GM23338 (cell line): Measurements from ENCODE around the gene F2RL3.

Source experiments
- CREB1 ChIP-seq: fragments of 250-450 bp; sonication (Bioruptor Pico); IDR thresholded peaks from 2 replicates; pipeline ENCODE4 v1.5.0; 2020; ENCODE audit warnings: low read depth, mild to moderate bottlenecking, moderate library complexity
- EZH2 ChIP-seq: fragments of 200-600 bp; sonication (generic); IDR thresholded peaks from one replicate; pipeline ENCODE4 v1.8.0; 2017; ENCODE audit warnings: antibody characterized with exemption, mild to moderate bottlenecking, low read depth; ENCODE audit not compliant: unreplicated experiment
- EZH2phosphoT487 ChIP-seq: fragments of 200-600 bp; sonication (generic); IDR thresholded peaks from one replicate; pipeline ENCODE4 v1.8.1; 2018; ENCODE audit warnings: antibody characterized with exemption; ENCODE audit not compliant: unreplicated experiment
- JUNB ChIP-seq: IDR thresholded peaks from one replicate; pipeline ENCODE4 v1.6.1; 2016; ENCODE audit warnings: antibody characterized with exemption; ENCODE audit not compliant: unreplicated experiment
- NANOG ChIP-seq: IDR thresholded peaks from 2 replicates; pipeline ENCODE4 v1.6.1; 2016; ENCODE audit warnings: antibody characterized with exemption, borderline replicate concordance
- POLR2AphosphoS5 ChIP-seq: IDR thresholded peaks from 2 replicates; pipeline ENCODE4 v1.6.1; 2016; ENCODE audit warnings: antibody characterized with exemption, low read depth
- STAT1 ChIP-seq: IDR thresholded peaks from one replicate; pipeline ENCODE4 v1.6.1; 2016; ENCODE audit warnings: antibody characterized with exemption; ENCODE audit not compliant: unreplicated experiment
- ZNF114 ChIP-seq: fragments of 250-450 bp; sonication (Bioruptor Pico); IDR thresholded peaks from 2 replicates; pipeline ENCODE4 v1.5.0; 2020; ENCODE audit warnings: mild to moderate bottlenecking, moderate library complexity
- ZNF331 ChIP-seq: fragments of 250-450 bp; sonication (Bioruptor Pico); IDR thresholded peaks from 2 replicates; pipeline ENCODE4 v1.5.0; 2020; ENCODE audit warnings: low read depth, mild to moderate bottlenecking, moderate library complexity
- TF ChIP-seq, protein P1 (sequence below), 2 experiments: fragments of 200-600 bp in 1 of 2; sonication (generic) in 1 of 2; conservative IDR thresholded peaks; 2 replicates each; pipeline versions ENCODE4 v1.5.1 to v1.6.1; 2016 to 2017; ENCODE audit warnings: antibody characterized with exemption in 2 of 2, low read depth in 2 of 2, mild to moderate bottlenecking in 2 of 2, moderate library complexity in 1 of 2
- TF ChIP-seq, protein P2 (sequence below): IDR thresholded peaks from one replicate; pipeline ENCODE4 v1.6.1; 2018; ENCODE audit warnings: antibody characterized with exemption; ENCODE audit not compliant: unreplicated experiment
- TF ChIP-seq, protein P3 (sequence below): fragments of 250-450 bp; sonication (Bioruptor Pico); IDR thresholded peaks from 2 replicates; pipeline ENCODE4 v1.5.0; 2020; ENCODE audit warnings: mild to moderate bottlenecking, moderate library complexity
- TF ChIP-seq, protein P4 (sequence below): IDR thresholded peaks from 2 replicates; pipeline ENCODE4 v1.6.1; 2016; ENCODE audit warnings: antibody characterized with exemption

DNA sequence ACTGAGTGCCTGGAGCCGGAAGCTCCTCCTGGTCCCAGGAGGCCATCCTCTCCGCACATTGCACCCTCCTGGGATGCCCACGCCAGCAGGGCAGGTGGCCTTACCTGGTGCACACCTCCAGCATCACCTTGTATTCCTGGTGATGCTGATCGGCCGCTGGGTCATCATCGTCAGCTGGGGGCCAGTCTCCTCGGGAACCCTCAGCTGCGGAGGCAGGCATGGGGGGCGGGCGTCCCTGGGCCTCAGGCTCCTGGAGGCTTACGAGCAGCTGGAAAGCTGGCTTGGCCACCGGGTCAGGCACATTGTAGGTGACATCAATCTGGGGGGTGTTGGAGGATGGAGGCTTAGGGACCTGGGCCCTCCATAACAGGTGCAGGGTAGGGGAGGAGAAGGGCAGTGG, 13.7 kb downstream of the F2RL3 start:
- TF ChIP-seq, protein P1, sequence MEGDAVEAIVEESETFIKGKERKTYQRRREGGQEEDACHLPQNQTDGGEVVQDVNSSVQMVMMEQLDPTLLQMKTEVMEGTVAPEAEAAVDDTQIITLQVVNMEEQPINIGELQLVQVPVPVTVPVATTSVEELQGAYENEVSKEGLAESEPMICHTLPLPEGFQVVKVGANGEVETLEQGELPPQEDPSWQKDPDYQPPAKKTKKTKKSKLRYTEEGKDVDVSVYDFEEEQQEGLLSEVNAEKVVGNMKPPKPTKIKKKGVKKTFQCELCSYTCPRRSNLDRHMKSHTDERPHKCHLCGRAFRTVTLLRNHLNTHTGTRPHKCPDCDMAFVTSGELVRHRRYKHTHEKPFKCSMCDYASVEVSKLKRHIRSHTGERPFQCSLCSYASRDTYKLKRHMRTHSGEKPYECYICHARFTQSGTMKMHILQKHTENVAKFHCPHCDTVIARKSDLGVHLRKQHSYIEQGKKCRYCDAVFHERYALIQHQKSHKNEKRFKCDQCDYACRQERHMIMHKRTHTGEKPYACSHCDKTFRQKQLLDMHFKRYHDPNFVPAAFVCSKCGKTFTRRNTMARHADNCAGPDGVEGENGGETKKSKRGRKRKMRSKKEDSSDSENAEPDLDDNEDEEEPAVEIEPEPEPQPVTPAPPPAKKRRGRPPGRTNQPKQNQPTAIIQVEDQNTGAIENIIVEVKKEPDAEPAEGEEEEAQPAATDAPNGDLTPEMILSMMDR (conservative IDR thresholded peaks at IDR 0.05; ENCODE audit: low read depth in 2 of 2) = no peak
- TF ChIP-seq JUNB = no peak
- TF ChIP-seq, protein P2, sequence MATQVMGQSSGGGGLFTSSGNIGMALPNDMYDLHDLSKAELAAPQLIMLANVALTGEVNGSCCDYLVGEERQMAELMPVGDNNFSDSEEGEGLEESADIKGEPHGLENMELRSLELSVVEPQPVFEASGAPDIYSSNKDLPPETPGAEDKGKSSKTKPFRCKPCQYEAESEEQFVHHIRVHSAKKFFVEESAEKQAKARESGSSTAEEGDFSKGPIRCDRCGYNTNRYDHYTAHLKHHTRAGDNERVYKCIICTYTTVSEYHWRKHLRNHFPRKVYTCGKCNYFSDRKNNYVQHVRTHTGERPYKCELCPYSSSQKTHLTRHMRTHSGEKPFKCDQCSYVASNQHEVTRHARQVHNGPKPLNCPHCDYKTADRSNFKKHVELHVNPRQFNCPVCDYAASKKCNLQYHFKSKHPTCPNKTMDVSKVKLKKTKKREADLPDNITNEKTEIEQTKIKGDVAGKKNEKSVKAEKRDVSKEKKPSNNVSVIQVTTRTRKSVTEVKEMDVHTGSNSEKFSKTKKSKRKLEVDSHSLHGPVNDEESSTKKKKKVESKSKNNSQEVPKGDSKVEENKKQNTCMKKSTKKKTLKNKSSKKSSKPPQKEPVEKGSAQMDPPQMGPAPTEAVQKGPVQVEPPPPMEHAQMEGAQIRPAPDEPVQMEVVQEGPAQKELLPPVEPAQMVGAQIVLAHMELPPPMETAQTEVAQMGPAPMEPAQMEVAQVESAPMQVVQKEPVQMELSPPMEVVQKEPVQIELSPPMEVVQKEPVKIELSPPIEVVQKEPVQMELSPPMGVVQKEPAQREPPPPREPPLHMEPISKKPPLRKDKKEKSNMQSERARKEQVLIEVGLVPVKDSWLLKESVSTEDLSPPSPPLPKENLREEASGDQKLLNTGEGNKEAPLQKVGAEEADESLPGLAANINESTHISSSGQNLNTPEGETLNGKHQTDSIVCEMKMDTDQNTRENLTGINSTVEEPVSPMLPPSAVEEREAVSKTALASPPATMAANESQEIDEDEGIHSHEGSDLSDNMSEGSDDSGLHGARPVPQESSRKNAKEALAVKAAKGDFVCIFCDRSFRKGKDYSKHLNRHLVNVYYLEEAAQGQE = no peak
- TF ChIP-seq POLR2AphosphoS5 = no peak
- no peak for TF ChIP-seq EZH2
- TF ChIP-seq ZNF114 (CRISPR knock-in tag) = no peak
- no peak for TF ChIP-seq EZH2phosphoT487
- TF ChIP-seq, protein P3, sequence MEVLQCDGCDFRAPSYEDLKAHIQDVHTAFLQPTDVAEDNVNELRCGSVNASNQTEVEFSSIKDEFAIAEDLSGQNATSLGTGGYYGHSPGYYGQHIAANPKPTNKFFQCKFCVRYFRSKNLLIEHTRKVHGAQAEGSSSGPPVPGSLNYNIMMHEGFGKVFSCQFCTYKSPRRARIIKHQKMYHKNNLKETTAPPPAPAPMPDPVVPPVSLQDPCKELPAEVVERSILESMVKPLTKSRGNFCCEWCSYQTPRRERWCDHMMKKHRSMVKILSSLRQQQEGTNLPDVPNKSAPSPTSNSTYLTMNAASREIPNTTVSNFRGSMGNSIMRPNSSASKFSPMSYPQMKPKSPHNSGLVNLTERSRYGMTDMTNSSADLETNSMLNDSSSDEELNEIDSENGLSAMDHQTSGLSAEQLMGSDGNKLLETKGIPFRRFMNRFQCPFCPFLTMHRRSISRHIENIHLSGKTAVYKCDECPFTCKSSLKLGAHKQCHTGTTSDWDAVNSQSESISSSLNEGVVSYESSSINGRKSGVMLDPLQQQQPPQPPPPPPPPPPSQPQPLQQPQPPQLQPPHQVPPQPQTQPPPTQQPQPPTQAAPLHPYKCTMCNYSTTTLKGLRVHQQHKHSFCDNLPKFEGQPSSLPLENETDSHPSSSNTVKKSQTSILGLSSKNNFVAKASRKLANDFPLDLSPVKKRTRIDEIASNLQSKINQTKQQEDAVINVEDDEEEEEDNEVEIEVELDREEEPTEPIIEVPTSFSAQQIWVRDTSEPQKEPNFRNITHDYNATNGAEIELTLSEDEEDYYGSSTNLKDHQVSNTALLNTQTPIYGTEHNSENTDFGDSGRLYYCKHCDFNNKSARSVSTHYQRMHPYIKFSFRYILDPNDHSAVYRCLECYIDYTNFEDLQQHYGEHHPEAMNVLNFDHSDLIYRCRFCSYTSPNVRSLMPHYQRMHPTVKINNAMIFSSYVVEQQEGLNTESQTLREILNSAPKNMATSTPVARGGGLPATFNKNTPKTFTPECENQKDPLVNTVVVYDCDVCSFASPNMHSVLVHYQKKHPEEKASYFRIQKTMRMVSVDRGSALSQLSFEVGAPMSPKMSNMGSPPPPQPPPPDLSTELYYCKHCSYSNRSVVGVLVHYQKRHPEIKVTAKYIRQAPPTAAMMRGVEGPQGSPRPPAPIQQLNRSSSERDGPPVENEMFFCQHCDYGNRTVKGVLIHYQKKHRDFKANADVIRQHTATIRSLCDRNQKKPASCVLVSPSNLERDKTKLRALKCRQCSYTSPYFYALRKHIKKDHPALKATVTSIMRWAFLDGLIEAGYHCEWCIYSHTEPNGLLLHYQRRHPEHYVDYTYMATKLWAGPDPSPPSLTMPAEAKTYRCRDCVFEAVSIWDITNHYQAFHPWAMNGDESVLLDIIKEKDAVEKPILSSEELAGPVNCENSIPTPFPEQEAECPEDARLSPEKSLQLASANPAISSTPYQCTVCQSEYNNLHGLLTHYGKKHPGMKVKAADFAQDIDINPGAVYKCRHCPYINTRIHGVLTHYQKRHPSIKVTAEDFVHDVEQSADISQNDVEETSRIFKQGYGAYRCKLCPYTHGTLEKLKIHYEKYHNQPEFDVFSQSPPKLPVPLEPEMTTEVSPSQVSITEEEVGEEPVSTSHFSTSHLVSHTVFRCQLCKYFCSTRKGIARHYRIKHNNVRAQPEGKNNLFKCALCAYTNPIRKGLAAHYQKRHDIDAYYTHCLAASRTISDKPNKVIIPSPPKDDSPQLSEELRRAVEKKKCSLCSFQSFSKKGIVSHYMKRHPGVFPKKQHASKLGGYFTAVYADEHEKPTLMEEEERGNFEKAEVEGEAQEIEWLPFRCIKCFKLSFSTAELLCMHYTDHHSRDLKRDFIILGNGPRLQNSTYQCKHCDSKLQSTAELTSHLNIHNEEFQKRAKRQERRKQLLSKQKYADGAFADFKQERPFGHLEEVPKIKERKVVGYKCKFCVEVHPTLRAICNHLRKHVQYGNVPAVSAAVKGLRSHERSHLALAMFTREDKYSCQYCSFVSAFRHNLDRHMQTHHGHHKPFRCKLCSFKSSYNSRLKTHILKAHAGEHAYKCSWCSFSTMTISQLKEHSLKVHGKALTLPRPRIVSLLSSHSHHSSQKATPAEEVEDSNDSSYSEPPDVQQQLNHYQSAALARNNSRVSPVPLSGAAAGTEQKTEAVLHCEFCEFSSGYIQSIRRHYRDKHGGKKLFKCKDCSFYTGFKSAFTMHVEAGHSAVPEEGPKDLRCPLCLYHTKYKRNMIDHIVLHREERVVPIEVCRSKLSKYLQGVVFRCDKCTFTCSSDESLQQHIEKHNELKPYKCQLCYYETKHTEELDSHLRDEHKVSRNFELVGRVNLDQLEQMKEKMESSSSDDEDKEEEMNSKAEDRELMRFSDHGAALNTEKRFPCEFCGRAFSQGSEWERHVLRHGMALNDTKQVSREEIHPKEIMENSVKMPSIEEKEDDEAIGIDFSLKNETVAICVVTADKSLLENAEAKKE (CRISPR knock-in tag) = no peak
- no peak for TF ChIP-seq STAT1
- TF ChIP-seq CREB1 (CRISPR knock-in tag) = no peak
- TF ChIP-seq NANOG = no peak
- TF ChIP-seq, protein P4, sequence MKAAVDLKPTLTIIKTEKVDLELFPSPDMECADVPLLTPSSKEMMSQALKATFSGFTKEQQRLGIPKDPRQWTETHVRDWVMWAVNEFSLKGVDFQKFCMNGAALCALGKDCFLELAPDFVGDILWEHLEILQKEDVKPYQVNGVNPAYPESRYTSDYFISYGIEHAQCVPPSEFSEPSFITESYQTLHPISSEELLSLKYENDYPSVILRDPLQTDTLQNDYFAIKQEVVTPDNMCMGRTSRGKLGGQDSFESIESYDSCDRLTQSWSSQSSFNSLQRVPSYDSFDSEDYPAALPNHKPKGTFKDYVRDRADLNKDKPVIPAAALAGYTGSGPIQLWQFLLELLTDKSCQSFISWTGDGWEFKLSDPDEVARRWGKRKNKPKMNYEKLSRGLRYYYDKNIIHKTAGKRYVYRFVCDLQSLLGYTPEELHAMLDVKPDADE = no peak
- TF ChIP-seq ZNF331 (CRISPR knock-in tag) = no peak
